K562 (cell line): ENCODE data around the gene MEF2C. TPM values are rescaled to one million over a fixed set of nuclear protein-coding genes. Genes with fewer than 3 reads are reported as not detected.
A peak's percentile ranks its signal among the peaks of the same experiment; 100 is the strongest.

Source experiments
- ATAC-seq: fragments of 200-7000 bp; cut with Tn5 transposase; 3 replicates; pipeline ENCODE4 v1.9.1; 2020; ENCODE audit warnings: moderate library complexity
- Bru-seq: library from RNA; stranded (reverse); fragments of 400-500 nt; gene quantifications from one replicate; lab custom pipeline; 2021; lab: Mats Ljungman, UMichigan
- BruChase-seq, 2 experiments: library from RNA; stranded (reverse); fragments of 400-500 nt; gene quantifications; one replicate each; lab custom pipeline; 2021; lab: Mats Ljungman, UMichigan
- BruUV-seq: library from RNA; stranded (reverse); fragments of 400-500 nt; replicated peaks from 2 replicates; lab custom pipeline; 2021; lab: Mats Ljungman, UMichigan
- CTCF ChIA-PET: fragments of 300-600 bp; formaldehyde crosslinking; extraction: SDS; loops from one replicate; lab custom pipeline; 2021; ENCODE audit warnings: low intra/inter-chr PET ratio; lab: Yijun Ruan, JAX
- POLR2A ChIA-PET: fragments of 300-600, 350-650 bp; sonication (Branson Sonifier 250); formaldehyde crosslinking; extraction: SDS; loops from one replicate; lab custom pipeline; 2021; ENCODE audit warnings: antibody characterized with exemption, inconsistent platforms; lab: Yijun Ruan, JAX
- DNase-seq, 4 experiments: peaks; one replicate each; pipeline versions ENCODE4 v3.0.0 to v3.0.0-alpha.2; 2011 to 2018; ENCODE audit warnings: low spot score in 3 of 4, mixed read lengths in 3 of 4; ENCODE audit errors: extremely low read depth in 1 of 4
- FAIRE-seq: peaks from 2 replicates; lab custom pipeline; 2011; peaks lifted over from hg19 to GRCh38; lab: Jason Lieb, UNC
- H2AFZ ChIP-seq: 2 replicates; pipeline ENCODE4 v1.6.0; 2011; ENCODE audit warnings: low read depth, low read length, control low read depth, inconsistent platforms
- H3K27ac ChIP-seq: fragments of 200-600 bp; 3 replicates; pipeline ENCODE4 v1.8.0; 2011; ENCODE audit warnings: low read depth, mild to moderate bottlenecking, control low read depth, inconsistent platforms, low read length, moderate library complexity, mixed read lengths; ENCODE audit errors: extremely low read depth
- H3K27me3 ChIP-seq, 2 experiments: fragments of 300-600 bp in 1 of 2; 2 replicates in 1 of 2; 3 replicates in 1 of 2; pipeline versions ENCODE4 v1.6.0 to v1.8.0; 2011; ENCODE audit warnings: inconsistent platforms in 2 of 2, low read length in 2 of 2, mild to moderate bottlenecking in 1 of 2, mixed read lengths in 1 of 2, moderate library complexity in 1 of 2; ENCODE audit not compliant: control insufficient read depth in 2 of 2, insufficient read depth in 2 of 2
- H3K36me3 ChIP-seq: fragments of 300-600 bp; 3 replicates; pipeline ENCODE4 v1.8.0; 2011; ENCODE audit warnings: mild to moderate bottlenecking, low read length, inconsistent platforms; ENCODE audit not compliant: control insufficient read depth, insufficient read depth
- H3K4me1 ChIP-seq, 2 experiments: fragments of 200-600 bp in 1 of 2; replicated peaks in 1 of 2; 2 replicates in 1 of 2; 3 replicates in 1 of 2; pipeline versions ENCODE4 v1.5.1 to v1.8.0; 2011; ENCODE audit warnings: inconsistent platforms in 2 of 2, low read length in 2 of 2, mild to moderate bottlenecking in 1 of 2, mixed read lengths in 1 of 2, moderate library complexity in 1 of 2; ENCODE audit not compliant: control insufficient read depth in 2 of 2, insufficient read depth in 2 of 2
- H3K4me2 ChIP-seq: 2 replicates; pipeline ENCODE4 v1.6.1; 2011; ENCODE audit warnings: low read length, control low read depth, inconsistent platforms, mixed read lengths; ENCODE audit not compliant: insufficient read depth
- H3K4me3 ChIP-seq: fragments of 200-600 bp; sonication (generic), shearing (Covaris generic); 2 replicates; pipeline ENCODE4 v1.5.1; 2016; ENCODE audit warnings: control low read depth, inconsistent platforms
- H3K79me2 ChIP-seq: fragments of 200-600 bp; 3 replicates; pipeline ENCODE4 v1.8.0; 2011; ENCODE audit warnings: low read length, inconsistent platforms; ENCODE audit not compliant: control insufficient read depth, insufficient read depth
- H3K9ac ChIP-seq, 2 experiments: 2 replicates each; pipeline versions ENCODE4 v1.6.0 to v1.6.1; 2011; ENCODE audit warnings: low read depth in 2 of 2, low read length in 2 of 2, control low read depth in 1 of 2, inconsistent platforms in 1 of 2, mild to moderate bottlenecking in 1 of 2, mixed read lengths in 1 of 2; ENCODE audit not compliant: insufficient read depth in 1 of 2
- H3K9me1 ChIP-seq: one replicate; pipeline ENCODE4 v1.6.0; 2011; ENCODE audit warnings: inconsistent platforms, mild to moderate bottlenecking, low read length, moderate library complexity; ENCODE audit not compliant: control insufficient read depth, insufficient read depth
- H3K9me3 ChIP-seq: replicated peaks from 2 replicates; pipeline ENCODE4 v1.5.1; 2011; ENCODE audit warnings: low read depth, low read length, inconsistent platforms; ENCODE audit not compliant: control insufficient read depth, insufficient read depth
- H4K20me1 ChIP-seq: replicated peaks from 2 replicates; pipeline ENCODE4 v1.6.1; 2011; ENCODE audit warnings: low read length, inconsistent platforms, mixed read lengths; ENCODE audit not compliant: control insufficient read depth, insufficient read depth
- BACH1 ChIP-seq: fragments of 200-800 bp; sonication (Bioruptor generic); IDR thresholded peaks from 2 replicates; pipeline ENCODE4 v1.6.1; 2016; ENCODE audit warnings: missing genetic modification characterization, missing compliant biosample characterization
- KLF16 ChIP-seq: IDR thresholded peaks from 2 replicates; pipeline ENCODE4 v1.6.1; 2016; ENCODE audit warnings: antibody characterized with exemption
- MCM5 ChIP-seq: fragments of 450-650 bp; IDR thresholded peaks from 2 replicates; pipeline ENCODE4 v1.6.1; 2016; ENCODE audit warnings: low read depth
- POLR2G ChIP-seq: fragments of 200-400 bp; formaldehyde crosslinking; IDR thresholded peaks from 2 replicates; pipeline ENCODE4 v1.6.1; 2017; ENCODE audit warnings: low read depth, mild to moderate bottlenecking, antibody characterized with exemption, low read length, moderate library complexity
- SAP30 ChIP-seq: fragments of 200-600 bp; sonication (generic); IDR thresholded peaks from 2 replicates; pipeline ENCODE4 v1.6.1; 2012; ENCODE audit warnings: borderline replicate concordance, low read depth, mild to moderate bottlenecking, moderate library complexity, low read length, control low read depth, inconsistent platforms; ENCODE audit not compliant: insufficient read depth, poor library complexity, severe bottlenecking
- SRSF7 ChIP-seq: fragments of 200-400 bp; formaldehyde crosslinking; optimal IDR thresholded peaks from 2 replicates; pipeline ENCODE3; 2017; ENCODE audit warnings: mild to moderate bottlenecking, low read depth, low read length
- TRIM24 ChIP-seq, 2 experiments: fragments of 450-650 bp; IDR thresholded peaks; 2 replicates each; pipeline ENCODE4 v1.6.1; 2016
- WGBS: fragments of 100-300 bp; shearing (Covaris generic); methylation state at CpG from one replicate; pipeline ENCODE4 v1.1.6; 2016; ENCODE audit warnings: low coverage, mixed read lengths; ENCODE audit not compliant: insufficient coverage; ENCODE audit errors: missing lambda C conversion rate; 5-methylcytosine and 5-hydroxymethylcytosine counted together
- in situ Hi-C: fragments of 300-500 bp; cut with MboI; formaldehyde crosslinking; loops from 4 replicates; pipeline ENCODE4 v1.15.0; 2018; ENCODE audit warnings: inconsistent platforms, mixed read lengths
- intact Hi-C: fragments of 100-400 bp; cut with micrococcal nuclease; formaldehyde crosslinking; loops from 2 replicates; pipeline ENCODE4 v1.14.2; 2022
- long read RNA-seq, 3 experiments: library from polyadenylated mRNA in 2 of 3; library from RNA in 1 of 3; unstranded in 2 of 3; stranded (forward) in 1 of 3; transcript quantifications; one replicate each; pipeline ENCODE4 v2.0.0, GENCODE V29; 2019 to 2022
- polyA minus RNA-seq, 3 experiments: library from RNA; depleted of rRNA, polyadenylated mRNA; stranded (reverse); fragments of >200 nt; gene quantifications; 2 replicates each; pipeline ENCODE4 v1.2.3, GENCODE V29; 2011
- polyA plus RNA-seq, 8 experiments: library from polyadenylated mRNA; depleted of rRNA in 4 of 8; stranded (reverse) in 5 of 8; unstranded in 3 of 8; fragments of >200 nt; fragmentation: Nextera tagmentation in 2 of 8; fragmentation: Illumina TruSeq in 1 of 8; extraction: Ambion mirVana in 2 of 8; extraction: Trizol in 1 of 8; gene quantifications; 2 replicates each; pipeline versions ENCODE4 v1.2.1 to v1.2.3, GENCODE V29; 2011 to 2014; ENCODE audit warnings: inconsistent platforms in 1 of 8, missing spikeins in 1 of 8
- total RNA-seq, 7 experiments: library from RNA; depleted of rRNA in 6 of 7; stranded (reverse); fragments of >200 nt in 6 of 7; fragmentation: Illumina TruSeq in 2 of 7; extraction: Trizol in 2 of 7; gene quantifications; 2 replicates each; pipeline versions ENCODE4 v1.2.1 to v1.2.3, GENCODE V29; 2011 to 2021; ENCODE audit warnings: low replicate concordance in 1 of 7
- TF ChIP-seq, protein P1 (sequence below): sonication (generic); formaldehyde crosslinking; IDR thresholded peaks from 2 replicates; pipeline ENCODE4 v1.8.0; 2023; ENCODE audit warnings: mild to moderate bottlenecking, missing genetic modification reagents
- TF ChIP-seq, protein P2 (sequence below), 2 experiments: fragments of 200-800 bp in 1 of 2; sonication (Bioruptor generic) in 1 of 2; sonication (generic) in 1 of 2; formaldehyde crosslinking in 1 of 2; IDR thresholded peaks in 1 of 2; conservative IDR thresholded peaks in 1 of 2; 2 replicates each; pipeline versions ENCODE4 v1.5.0 to v1.6.1; 2016 to 2020; ENCODE audit warnings: missing compliant biosample characterization in 1 of 2, missing genetic modification characterization in 1 of 2, missing genetic modification reagents in 1 of 2

The MEF2C gene
- 52.4 and 139 TPM in 2 replicates for total RNA-seq (2011; cell fraction: chromatin; rRNA removed; ENCODE audit: low replicate concordance)
- 18.3 and 23.4 TPM in 2 replicates for total RNA-seq (2011; cell fraction: nucleolus; rRNA removed)
- 41.7 and 68.3 TPM in 2 replicates for total RNA-seq (2011; cell fraction: nucleoplasm; rRNA removed)
- total RNA-seq (2014; rRNA removed) (47.6 and 50.1 TPM in 2 replicates), total RNA-seq (2014; rRNA removed; fragmentation: Illumina TruSeq; extraction: Trizol) (62.4 and 74.7 TPM in 2 replicates), total RNA-seq (2015; rRNA removed; fragmentation: Illumina TruSeq; extraction: Trizol) (52.6 and 58.3 TPM in 2 replicates), total RNA-seq (2021) (56.5 and 64.5 TPM in 2 replicates), polyA plus RNA-seq (2011; rRNA removed) (35.4 and 37.6 TPM in 2 replicates), polyA plus RNA-seq (2014; fragmentation: Illumina TruSeq; extraction: Trizol) (62.3 and 67.8 TPM in 2 replicates), polyA plus RNA-seq (2014; fragmentation: Nextera tagmentation; extraction: Ambion mirVana) (10 to 100 TPM; 48.2 to 66.3 TPM), polyA plus RNA-seq (2014; rRNA removed) (25.1 and 28.8 TPM in 2 replicates), polyA minus RNA-seq (2011; rRNA and poly(A)+ RNA removed) (181 and 196 TPM in 2 replicates), Bru-seq, nascent RNA (percentile 83 among the genes with signal in this experiment), BruChase-seq, experiment 1, labeled RNA remaining after a 2-hour chase (percentile 64 among the genes with signal in this experiment), BruChase-seq, experiment 2, labeled RNA remaining after a 6-hour chase (percentile 62 among the genes with signal in this experiment)
- 57.3 and 69.3 TPM in 2 replicates for polyA plus RNA-seq (2011; cell fraction: cytosol; rRNA removed)
- 45.1 and 48.9 TPM in 2 replicates for polyA plus RNA-seq (2011; cell fraction: nucleus; rRNA removed)
- polyA plus RNA-seq (2012) = 25.7 and 46.6 TPM in 2 replicates
- 45.1 and 47.7 TPM in 2 replicates for polyA minus RNA-seq (2011; cell fraction: cytosol; rRNA and poly(A)+ RNA removed)
- polyA minus RNA-seq (2011; cell fraction: nucleus; rRNA and poly(A)+ RNA removed) = 97.3 and 153 TPM in 2 replicates
- long read RNA-seq, experiment 1, transcript MEF2C-217 (10 exons, 3,446 nt) = major isoform, 13 of 107 reads
- long read RNA-seq, experiment 1, partial matches to known transcripts = 17 of 107 reads
- long read RNA-seq, experiment 1, other reads (novel, unspliced or antisense) = 75 of 107 reads
- long read RNA-seq, experiment 2, partial matches to known transcripts = 2 of 35 reads
- long read RNA-seq, experiment 2, other reads (novel, unspliced or antisense) = 32 of 35 reads
- long read RNA-seq, experiment 3, full-length matches to known transcripts = 3 of 17 reads
- long read RNA-seq, experiment 3, partial matches to known transcripts = 1 of 17 reads
- long read RNA-seq, experiment 3, other reads (novel, unspliced or antisense) = 13 of 17 reads

DNA sequence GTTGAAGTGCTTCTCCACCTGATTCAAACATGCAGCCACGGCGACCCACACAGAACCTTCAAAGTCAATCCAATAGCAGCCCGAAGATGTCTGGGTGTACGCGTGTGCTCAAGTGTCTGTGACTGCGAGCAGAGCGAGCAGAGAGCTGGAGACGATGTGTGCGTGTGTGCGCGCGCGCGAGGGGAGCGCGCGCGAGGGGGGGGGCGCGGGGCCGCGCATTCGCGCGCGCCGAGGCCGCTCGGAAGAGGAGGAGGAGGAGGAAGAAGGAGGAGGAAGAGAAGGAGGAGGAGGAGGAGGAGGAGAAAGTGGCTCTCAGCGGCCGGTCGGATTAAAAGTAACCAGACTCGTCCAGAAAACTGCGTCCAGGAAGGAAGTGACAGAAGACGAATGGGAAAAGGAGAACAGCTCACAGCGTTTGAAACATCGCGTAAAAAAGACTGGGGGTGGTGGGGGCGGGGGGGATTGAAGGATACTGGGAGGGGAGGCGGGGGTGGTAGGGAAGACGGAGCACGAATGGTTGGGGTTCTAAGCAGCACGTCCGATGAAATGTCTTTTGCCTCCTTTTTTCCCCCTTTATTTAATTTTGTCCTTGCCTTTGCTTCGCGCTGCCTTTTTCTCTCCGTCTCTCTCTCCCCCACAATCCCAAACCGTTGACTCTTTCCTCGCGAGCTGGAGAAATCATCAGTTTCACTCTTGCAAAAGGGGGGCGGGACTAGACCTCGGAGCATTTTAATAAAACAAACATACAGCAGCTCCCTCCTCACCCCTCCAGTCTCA lies at the start of gene MEF2C:
TSS of gene MEF2C (minus strand) at position 126 of the 777 bp plus-strand sequence. CDS start 59,396 bp downstream, outside the sequence.
- POLR2A ChIA-PET = interaction anchor here (0.6 to 1.5 kb wide), 6 partner anchors 51 to 1697 kb away, joined by 3 to 4 read pairs (median 3); no protein-coding TSS in a partner anchor
- H3K36me3 ChIP-seq = 0 out of 3 replicates have a peak, but pooled peaks cover 6% of the 10 kb centered on the region
- peak; percentile 76 for FAIRE-seq
- TF ChIP-seq POLR2G = peak; percentile 90
- TF ChIP-seq, protein P1, sequence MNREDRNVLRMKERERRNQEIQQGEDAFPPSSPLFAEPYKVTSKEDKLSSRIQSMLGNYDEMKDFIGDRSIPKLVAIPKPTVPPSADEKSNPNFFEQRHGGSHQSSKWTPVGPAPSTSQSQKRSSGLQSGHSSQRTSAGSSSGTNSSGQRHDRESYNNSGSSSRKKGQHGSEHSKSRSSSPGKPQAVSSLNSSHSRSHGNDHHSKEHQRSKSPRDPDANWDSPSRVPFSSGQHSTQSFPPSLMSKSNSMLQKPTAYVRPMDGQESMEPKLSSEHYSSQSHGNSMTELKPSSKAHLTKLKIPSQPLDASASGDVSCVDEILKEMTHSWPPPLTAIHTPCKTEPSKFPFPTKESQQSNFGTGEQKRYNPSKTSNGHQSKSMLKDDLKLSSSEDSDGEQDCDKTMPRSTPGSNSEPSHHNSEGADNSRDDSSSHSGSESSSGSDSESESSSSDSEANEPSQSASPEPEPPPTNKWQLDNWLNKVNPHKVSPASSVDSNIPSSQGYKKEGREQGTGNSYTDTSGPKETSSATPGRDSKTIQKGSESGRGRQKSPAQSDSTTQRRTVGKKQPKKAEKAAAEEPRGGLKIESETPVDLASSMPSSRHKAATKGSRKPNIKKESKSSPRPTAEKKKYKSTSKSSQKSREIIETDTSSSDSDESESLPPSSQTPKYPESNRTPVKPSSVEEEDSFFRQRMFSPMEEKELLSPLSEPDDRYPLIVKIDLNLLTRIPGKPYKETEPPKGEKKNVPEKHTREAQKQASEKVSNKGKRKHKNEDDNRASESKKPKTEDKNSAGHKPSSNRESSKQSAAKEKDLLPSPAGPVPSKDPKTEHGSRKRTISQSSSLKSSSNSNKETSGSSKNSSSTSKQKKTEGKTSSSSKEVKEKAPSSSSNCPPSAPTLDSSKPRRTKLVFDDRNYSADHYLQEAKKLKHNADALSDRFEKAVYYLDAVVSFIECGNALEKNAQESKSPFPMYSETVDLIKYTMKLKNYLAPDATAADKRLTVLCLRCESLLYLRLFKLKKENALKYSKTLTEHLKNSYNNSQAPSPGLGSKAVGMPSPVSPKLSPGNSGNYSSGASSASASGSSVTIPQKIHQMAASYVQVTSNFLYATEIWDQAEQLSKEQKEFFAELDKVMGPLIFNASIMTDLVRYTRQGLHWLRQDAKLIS (CRISPR knock-in tag) = 0 out of 2 replicates have a peak, but pooled peaks have one; percentile 13
- no peak for TF ChIP-seq SRSF7
- no peak for TF ChIP-seq SAP30
- no peak for TF ChIP-seq KLF16
- 0 out of 4 replicates have a peak, but pooled peaks of 1 of the 2 experiments have one; percentile 20 for TF ChIP-seq TRIM24 (IDR thresholded peaks at IDR 0.05)
- no peak for TF ChIP-seq MCM5
- TF ChIP-seq, protein P2, sequence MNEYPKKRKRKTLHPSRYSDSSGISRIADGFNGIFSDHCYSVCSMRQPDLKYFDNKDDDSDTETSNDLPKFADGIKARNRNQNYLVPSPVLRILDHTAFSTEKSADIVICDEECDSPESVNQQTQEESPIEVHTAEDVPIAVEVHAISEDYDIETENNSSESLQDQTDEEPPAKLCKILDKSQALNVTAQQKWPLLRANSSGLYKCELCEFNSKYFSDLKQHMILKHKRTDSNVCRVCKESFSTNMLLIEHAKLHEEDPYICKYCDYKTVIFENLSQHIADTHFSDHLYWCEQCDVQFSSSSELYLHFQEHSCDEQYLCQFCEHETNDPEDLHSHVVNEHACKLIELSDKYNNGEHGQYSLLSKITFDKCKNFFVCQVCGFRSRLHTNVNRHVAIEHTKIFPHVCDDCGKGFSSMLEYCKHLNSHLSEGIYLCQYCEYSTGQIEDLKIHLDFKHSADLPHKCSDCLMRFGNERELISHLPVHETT (CRISPR knock-in tag; conservative IDR thresholded peaks at IDR 0.05 in 1 of 2, IDR thresholded peaks at IDR 0.05 in 1 of 2) = peak in 1 of 2 experiments; percentile 90; a peak in 2 of 4 replicates
- TF ChIP-seq BACH1 (tag) = 0 out of 2 replicates have a peak, but pooled peaks have one; percentile 62

More for the DNA sequence above, at the start of gene MEF2C:
- Histone ChIP-seq H4K20me1 (no peaks in the 10 kb centered on the region), H3K4me3 (peak within 1 kb of the TSS; percentile 55), H3K79me2 (peaks cover 68% of the 10 kb centered on the region), H2AFZ (peak within 1 kb of the TSS; percentile 74), H3K4me1 (peaks cover 3 to 8% of the 10 kb centered on the region in 2 experiments; a peak in 4 of 5 replicates), H3K9ac (peak within 1 kb of the TSS; percentile 81 to 91), H3K9me1 (no peaks in the 10 kb centered on the region), H3K27ac (peak within 1 kb of the TSS; percentile 87), H3K9me3 (no peaks in the 10 kb centered on the region), H3K27me3 (no peaks in the 10 kb centered on the region), H3K4me2 (peak within 1 kb of the TSS; percentile 76)
- no TSS peak for BruUV-seq
- 7% methylated on average over 20 of the region's 52 CpGs for WGBS
- CTCF ChIA-PET = no interaction called here
- ATAC-seq = peak; percentile 74
- intact Hi-C loops = loop anchor here (2.0 to 10.0 kb wide), 5 partner anchors 42 to 1524 kb away; partner anchors contain the start of gene CETN3
- in situ Hi-C loops = no loop called here
- peak; percentile 84 to 89 (median 86) for DNase-seq
